HepG2 (cell line): ENCODE results near the gene PMEPA1. TPM values are rescaled to one million over a fixed set of nuclear protein-coding genes. Genes with fewer than 3 reads are reported as not detected.
A peak's percentile ranks its signal among the peaks of the same experiment; 100 is the strongest.

ENCODE experiments used
- ATAC-seq: fragments of 200-7000 bp; cut with Tn5 transposase; 3 replicates; pipeline ENCODE4 v1.9.1; 2020; ENCODE audit warnings: mild to moderate bottlenecking, moderate library complexity
- BruUV-seq: library from RNA; stranded (reverse); fragments of 400-500 nt; replicated peaks from 2 replicates; lab custom pipeline; 2021; lab: Mats Ljungman, UMichigan
- CTCF ChIA-PET: fragments of 300-600 bp; formaldehyde crosslinking; extraction: SDS; loops from one replicate; lab custom pipeline; 2021; ENCODE audit warnings: low total read pairs, inconsistent platforms, low intra/inter-chr PET ratio; lab: Yijun Ruan, JAX
- POLR2A ChIA-PET: fragments of 350-600 bp; sonication (Branson Sonifier 250); formaldehyde crosslinking; loops from one replicate; lab custom pipeline; 2020; ENCODE audit warnings: antibody characterized with exemption, inconsistent platforms; lab: Yijun Ruan, JAX
- DNase-seq: peaks from one replicate; pipeline ENCODE4 v3.0.0-alpha.2; 2015; ENCODE audit warnings: low spot score
- FAIRE-seq: peaks from 3 replicates; lab custom pipeline; 2011; peaks lifted over from hg19 to GRCh38; lab: Jason Lieb, UNC
- H2AFZ ChIP-seq: one replicate; pipeline ENCODE4 v1.6.1; 2011; ENCODE audit warnings: low read length, inconsistent platforms
- H3K27ac ChIP-seq: fragments of 300-600 bp; 3 replicates; pipeline ENCODE4 v1.8.0; 2011; ENCODE audit warnings: mixed run types, mild to moderate bottlenecking, mixed read lengths, low read length, inconsistent platforms; ENCODE audit not compliant: insufficient read depth; ENCODE audit errors: extremely low read length
- H3K27me3 ChIP-seq, 2 experiments: fragments of 200-600 bp in 1 of 2; 2 replicates in 1 of 2; 3 replicates in 1 of 2; pipeline versions ENCODE4 v1.6.0 to v1.8.0; 2011; ENCODE audit warnings: low read length in 2 of 2, mild to moderate bottlenecking in 2 of 2, moderate library complexity in 2 of 2, inconsistent platforms in 1 of 2; ENCODE audit not compliant: insufficient read depth in 2 of 2, control insufficient read depth in 1 of 2
- H3K36me3 ChIP-seq, 2 experiments: fragments of 200-600 bp in 1 of 2; replicated peaks in 1 of 2; 2 replicates in 1 of 2; 3 replicates in 1 of 2; pipeline versions ENCODE4 v1.5.1 to v1.8.0; 2011; ENCODE audit warnings: low read length in 2 of 2, inconsistent platforms in 1 of 2; ENCODE audit not compliant: insufficient read depth in 2 of 2, control insufficient read depth in 1 of 2
- H3K4me1 ChIP-seq: 2 replicates; pipeline ENCODE4 v1.5.1; 2012; ENCODE audit warnings: low read length, inconsistent platforms; ENCODE audit not compliant: insufficient read depth
- H3K4me2 ChIP-seq: 2 replicates; pipeline ENCODE4 v1.6.0; 2011; ENCODE audit warnings: low read depth, low read length, inconsistent platforms
- H3K4me3 ChIP-seq, 3 experiments: fragments of 200-600 bp in 1 of 3; sonication (generic), shearing (Covaris generic) in 1 of 3; replicated peaks in 1 of 3; 2 replicates each; pipeline ENCODE4 v1.5.1; 2011 to 2016; ENCODE audit warnings: low read length in 3 of 3, inconsistent platforms in 2 of 3, low read depth in 2 of 3, mild to moderate bottlenecking in 2 of 3, control low read depth in 1 of 3, mixed read lengths in 1 of 3; ENCODE audit not compliant: insufficient read depth in 1 of 3
- H3K79me2 ChIP-seq: one replicate; pipeline ENCODE4 v1.6.1; 2011; ENCODE audit warnings: low read length, inconsistent platforms; ENCODE audit not compliant: insufficient read depth
- H3K9ac ChIP-seq: 2 replicates; pipeline ENCODE4 v1.6.0; 2011; ENCODE audit warnings: mild to moderate bottlenecking, low read depth, low read length, inconsistent platforms; ENCODE audit not compliant: insufficient read depth
- H3K9me3 ChIP-seq: 2 replicates; pipeline ENCODE4 v1.5.1; 2012; ENCODE audit warnings: mild to moderate bottlenecking, low read length
- H4K20me1 ChIP-seq: 2 replicates; pipeline ENCODE4 v1.6.0; 2011; ENCODE audit warnings: inconsistent platforms, mild to moderate bottlenecking, low read length, moderate library complexity; ENCODE audit not compliant: insufficient read depth
- BCL6 ChIP-seq: IDR thresholded peaks from 2 replicates; pipeline ENCODE4 v1.6.1; 2016; ENCODE audit warnings: missing genetic modification reagents, missing compliant biosample characterization
- ETV5 ChIP-seq: IDR thresholded peaks from 2 replicates; pipeline ENCODE4 v1.6.1; 2018; ENCODE audit warnings: missing biosample characterization, missing genetic modification reagents, inconsistent platforms, borderline replicate concordance
- KDM5B ChIP-seq: sonication (generic); formaldehyde crosslinking; IDR thresholded peaks from 2 replicates; pipeline ENCODE4 v1.4.0; 2020; ENCODE audit warnings: missing genetic modification reagents, mild to moderate bottlenecking, borderline replicate concordance
- MNT ChIP-seq: fragments of 450-650 bp; IDR thresholded peaks from 2 replicates; pipeline ENCODE4 v1.6.1; 2016
- POLR2AphosphoS5 ChIP-seq: IDR thresholded peaks from 2 replicates; pipeline ENCODE4 v1.6.1; 2012; ENCODE audit warnings: low read depth, low read length
- SYNCRIP ChIP-seq: fragments of 200-400 bp; formaldehyde crosslinking; IDR thresholded peaks from 2 replicates; pipeline ENCODE4 v1.6.1; 2018; ENCODE audit warnings: mild to moderate bottlenecking, low read depth, low read length; ENCODE audit not compliant: insufficient read depth
- XRCC5 ChIP-seq: fragments of 200-400 bp; formaldehyde crosslinking; optimal IDR thresholded peaks from 2 replicates; pipeline ENCODE3; 2017; ENCODE audit warnings: mild to moderate bottlenecking, low read length
- ZBTB1 ChIP-seq: sonication (generic); formaldehyde crosslinking; IDR thresholded peaks from 2 replicates; pipeline ENCODE4 v1.4.0; 2020; ENCODE audit warnings: missing genetic modification reagents, borderline replicate concordance
- ZNF17 ChIP-seq: sonication (generic); formaldehyde crosslinking; IDR thresholded peaks from 2 replicates; pipeline ENCODE4 v1.5.0; 2020; ENCODE audit warnings: mild to moderate bottlenecking, missing genetic modification reagents
- ZNF629 ChIP-seq: sonication (generic); formaldehyde crosslinking; conservative IDR thresholded peaks from 2 replicates; pipeline ENCODE4 v1.5.0; 2020; ENCODE audit warnings: missing genetic modification reagents
- ZNF75D ChIP-seq: sonication (generic); formaldehyde crosslinking; IDR thresholded peaks from 2 replicates; pipeline ENCODE4 v1.8.1; 2023; ENCODE audit warnings: missing genetic modification reagents, mild to moderate bottlenecking, borderline replicate concordance
- WGBS: methylation state at CpG from one replicate; pipeline ENCODE4 v1.1.6; 2017; ENCODE audit warnings: low lambda C conversion rate; 5-methylcytosine and 5-hydroxymethylcytosine counted together
- in situ Hi-C: cut with HindIII; loops from 2 replicates; pipeline ENCODE4 v1.10.0; 2017; ENCODE audit warnings: low pct_unique_long_range_greater_than_20kb; ENCODE audit not compliant: extremely low pct_ligation_motif_present
- intact Hi-C: fragments of 100-400 bp; cut with micrococcal nuclease; formaldehyde crosslinking; loops from one replicate; pipeline ENCODE4 v1.10.0; 2022; ENCODE audit not compliant: unreplicated experiment
- polyA plus RNA-seq, 8 experiments: library from polyadenylated mRNA; depleted of rRNA in 3 of 8; stranded (reverse) in 7 of 8; unstranded in 1 of 8; fragments of >200 nt; fragmentation: Illumina TruSeq in 4 of 8; extraction: Trizol in 4 of 8; gene quantifications; 2 replicates each; pipeline versions ENCODE4 v1.2.1 to v1.2.3, GENCODE V29; 2011 to 2016; ENCODE audit warnings: low read depth in 4 of 8, missing spikeins in 1 of 8, mixed read lengths in 1 of 8; ENCODE audit not compliant: insufficient read depth in 1 of 8
- total RNA-seq, 5 experiments: library from RNA; depleted of rRNA; stranded (reverse); fragments of >200 nt; fragmentation: Illumina TruSeq; extraction: Trizol; gene quantifications; 2 replicates each; pipeline ENCODE4 v1.2.3, GENCODE V29; 2016; ENCODE audit warnings: low read depth in 1 of 5

PMEPA1 gene
- total and polyA plus RNA-seq, 2 of the 13 experiments (the other 11 are each of a cell fraction or from before 2014, with no cell fraction given): not detected

GRCh38 chr20:57694481-57694880 is 15.3 kb downstream of the PMEPA1 start:
- no peaks in the 10 kb centered on the region for H3K9me3 ChIP-seq
- intact Hi-C loops (no loop called here), in situ Hi-C loops (no loop called here)
- DNase-seq (no peak), ATAC-seq (no peak), FAIRE-seq (no peak)
- no peak for TF ChIP-seq XRCC5
- no peak for TF ChIP-seq SYNCRIP
- TF ChIP-seq ZNF629 (CRISPR knock-in tag): 0 out of 2 replicates have a peak, but pooled peaks have one; percentile 17
- TF ChIP-seq MNT: peak; percentile 66
- BruUV-seq: no TSS peak
- H3K4me2 ChIP-seq: no peak overlapping the region
- ChIA-PET POLR2A (no interaction called here), CTCF (no interaction called here)
- no peaks in the 10 kb centered on the region for H3K79me2 ChIP-seq
- no peaks in the 10 kb centered on the region; the same call in 1 of the 2 replicates for H4K20me1 ChIP-seq
- WGBS: 2% methylated on average over 4 of the region's 4 CpGs
- H3K9ac ChIP-seq: no peak overlapping the region
- no peak overlapping the region for H3K4me3 ChIP-seq
- no peak overlapping the region for H3K27ac ChIP-seq
- peaks cover 42 to 96% of the 10 kb centered on the region in 2 experiments for H3K27me3 ChIP-seq
- H3K4me1 ChIP-seq: no peaks in the 10 kb centered on the region
- H3K36me3 ChIP-seq: no peaks in the 10 kb centered on the region
- no peak overlapping the region for H2AFZ ChIP-seq

DNA sequence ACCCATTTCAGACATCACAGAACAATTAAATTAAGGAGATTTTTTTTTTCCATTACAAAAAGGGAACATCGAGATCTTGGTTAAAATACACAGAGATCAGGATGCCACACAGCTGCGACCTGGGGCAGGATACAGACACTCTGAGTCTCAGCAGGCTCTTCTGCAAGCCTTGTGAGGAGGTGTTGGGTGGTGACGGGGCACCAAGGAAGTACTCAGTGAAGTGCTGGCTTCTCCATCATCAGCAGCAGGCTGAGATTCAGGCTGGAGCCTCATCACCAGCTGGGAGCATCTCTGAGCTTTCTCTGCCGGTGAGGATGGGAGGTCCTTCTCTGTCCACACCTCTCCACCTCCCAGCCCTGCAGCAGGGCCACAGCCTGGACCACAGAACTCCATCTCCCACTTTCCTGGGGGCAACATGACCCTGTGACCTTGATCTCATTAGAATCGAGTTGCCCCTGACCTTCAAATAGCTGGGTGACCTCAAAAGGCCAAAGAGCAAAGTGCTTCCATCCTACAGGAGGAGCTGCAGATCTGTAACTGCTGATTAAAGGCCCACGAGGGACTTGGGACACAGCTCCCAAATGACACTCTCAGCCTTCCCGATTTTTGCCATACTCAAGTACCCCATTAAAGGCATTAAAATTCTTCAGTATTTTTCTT is 16.0 kb downstream of the PMEPA1 start:
- no peak overlapping the region for H3K27ac ChIP-seq
- BruUV-seq: no TSS peak
- TF ChIP-seq ZNF75D (CRISPR knock-in tag): no peak
- TF ChIP-seq ZNF17 (CRISPR knock-in tag): no peak
- TF ChIP-seq ZBTB1 (CRISPR knock-in tag): no peak
- no peak for TF ChIP-seq BCL6
- no peak for TF ChIP-seq ETV5 (CRISPR knock-in tag)
- TF ChIP-seq KDM5B (CRISPR knock-in tag): no peak
- no peak for TF ChIP-seq POLR2AphosphoS5
- no peaks in the 10 kb centered on the region for H3K79me2 ChIP-seq
- H3K27me3 ChIP-seq: peaks cover 41 to 96% of the 10 kb centered on the region in 2 experiments
- H3K36me3 ChIP-seq: no peaks in the 10 kb centered on the region
- H3K4me3 ChIP-seq: no peak overlapping the region
- WGBS: 5% methylated on average over 7 of the region's 7 CpGs
- DNase-seq: no peak
- no peak for ATAC-seq
- H3K9ac ChIP-seq: no peak overlapping the region
- intact Hi-C loops (no loop called here), in situ Hi-C loops (no loop called here)
- H4K20me1 ChIP-seq: no peaks in the 10 kb centered on the region; the same call in 1 of the 2 replicates
- no peak for FAIRE-seq
- no peaks in the 10 kb centered on the region for H3K4me1 ChIP-seq
- ChIA-PET POLR2A (no interaction called here), CTCF (interaction anchor here (1.5 kb wide), 1 partner anchor 516 kb away, joined by 9 read pairs; no protein-coding TSS in a partner anchor)
- H3K9me3 ChIP-seq: no peaks in the 10 kb centered on the region
- H2AFZ ChIP-seq: no peak overlapping the region
- H3K4me2 ChIP-seq: no peak overlapping the region
